Glutamatergic neuron (in vitro differentiated cells): ENCODE data around the gene DGKD. TPM values are rescaled to one million over a fixed set of nuclear protein-coding genes. Genes with fewer than 3 reads are reported as not detected.

Experiments used
- DNase-seq: peaks from one replicate; pipeline ENCODE4 v3.0.0; 2022
- H3K27ac Mint-ChIP-seq: one replicate; pipeline ENCODE4 v1.8.0; 2020; ENCODE audit warnings: mild to moderate bottlenecking, mixed read lengths, inconsistent platforms; ENCODE audit not compliant: unreplicated experiment
- H3K27me3 Mint-ChIP-seq: one replicate; pipeline ENCODE4 v1.8.0; 2020; ENCODE audit warnings: mild to moderate bottlenecking, moderate library complexity, mixed read lengths, inconsistent platforms; ENCODE audit not compliant: unreplicated experiment
- H3K36me3 Mint-ChIP-seq: one replicate; pipeline ENCODE4 v1.8.0; 2020; ENCODE audit warnings: mild to moderate bottlenecking, mixed read lengths, inconsistent platforms; ENCODE audit not compliant: unreplicated experiment
- H3K4me1 Mint-ChIP-seq: one replicate; pipeline ENCODE4 v1.8.0; 2020; ENCODE audit warnings: mild to moderate bottlenecking, low read depth, mixed read lengths, inconsistent platforms; ENCODE audit not compliant: unreplicated experiment
- H3K4me3 Mint-ChIP-seq: one replicate; pipeline ENCODE4 v1.8.0; 2020; ENCODE audit warnings: mild to moderate bottlenecking, mixed read lengths, inconsistent platforms; ENCODE audit not compliant: unreplicated experiment
- H3K9me3 Mint-ChIP-seq: one replicate; pipeline ENCODE4 v1.8.0; 2020; ENCODE audit warnings: mild to moderate bottlenecking, moderate library complexity, mixed read lengths, inconsistent platforms; ENCODE audit not compliant: unreplicated experiment
- total RNA-seq: library from RNA; stranded (reverse); fragmentation: NEBNext Ultra II Directional; extraction: Animal tissue kit (Norgen Biotek cat#: 25700); gene quantifications from one replicate; pipeline ENCODE4 v1.2.1, GENCODE V29; 2021; ENCODE audit not compliant: unreplicated experiment
- TF ChIP-seq, protein P1 (sequence below): fragments of 200-600 bp; sonication (generic); IDR thresholded peaks from one replicate; pipeline ENCODE4 v1.5.0; 2021; ENCODE audit not compliant: partially characterized antibody, unreplicated experiment

DGKD gene
- total RNA-seq, 1 donor from 2014 or later, result 67.6 TPM

DNA sequence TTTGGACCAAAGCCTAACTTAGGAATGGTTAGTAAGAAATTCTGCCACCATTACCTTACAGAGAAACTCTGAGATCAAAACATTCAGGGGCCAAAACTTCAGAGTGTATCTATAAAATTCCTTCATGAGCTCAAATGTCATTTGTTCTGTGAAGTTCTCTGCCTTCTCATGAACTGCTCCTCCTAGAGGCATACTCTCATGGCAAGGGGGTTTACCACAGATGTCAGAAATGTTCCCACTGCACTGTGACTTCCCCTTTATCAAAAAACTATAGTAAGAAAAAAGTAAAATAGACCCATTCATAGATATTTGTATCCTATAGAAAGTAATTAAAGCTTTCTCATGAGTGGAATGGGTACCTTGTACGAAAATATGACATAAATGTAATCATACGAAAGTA, 143.8 kb downstream of the DGKD start:
- DNase-seq, result no peak
- H3K36me3 Mint-ChIP-seq, result peaks cover 16% of the 10 kb centered on the region
- TF ChIP-seq, protein P1, sequence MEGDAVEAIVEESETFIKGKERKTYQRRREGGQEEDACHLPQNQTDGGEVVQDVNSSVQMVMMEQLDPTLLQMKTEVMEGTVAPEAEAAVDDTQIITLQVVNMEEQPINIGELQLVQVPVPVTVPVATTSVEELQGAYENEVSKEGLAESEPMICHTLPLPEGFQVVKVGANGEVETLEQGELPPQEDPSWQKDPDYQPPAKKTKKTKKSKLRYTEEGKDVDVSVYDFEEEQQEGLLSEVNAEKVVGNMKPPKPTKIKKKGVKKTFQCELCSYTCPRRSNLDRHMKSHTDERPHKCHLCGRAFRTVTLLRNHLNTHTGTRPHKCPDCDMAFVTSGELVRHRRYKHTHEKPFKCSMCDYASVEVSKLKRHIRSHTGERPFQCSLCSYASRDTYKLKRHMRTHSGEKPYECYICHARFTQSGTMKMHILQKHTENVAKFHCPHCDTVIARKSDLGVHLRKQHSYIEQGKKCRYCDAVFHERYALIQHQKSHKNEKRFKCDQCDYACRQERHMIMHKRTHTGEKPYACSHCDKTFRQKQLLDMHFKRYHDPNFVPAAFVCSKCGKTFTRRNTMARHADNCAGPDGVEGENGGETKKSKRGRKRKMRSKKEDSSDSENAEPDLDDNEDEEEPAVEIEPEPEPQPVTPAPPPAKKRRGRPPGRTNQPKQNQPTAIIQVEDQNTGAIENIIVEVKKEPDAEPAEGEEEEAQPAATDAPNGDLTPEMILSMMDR, result no peak
- H3K27ac Mint-ChIP-seq, result no peak overlapping the region
- H3K9me3 Mint-ChIP-seq, result no peaks in the 10 kb centered on the region
- no peaks in the 10 kb centered on the region for H3K27me3 Mint-ChIP-seq
- H3K4me3 Mint-ChIP-seq, result no peak overlapping the region
- H3K4me1 Mint-ChIP-seq, result peaks cover 2% of the 10 kb centered on the region

DNA sequence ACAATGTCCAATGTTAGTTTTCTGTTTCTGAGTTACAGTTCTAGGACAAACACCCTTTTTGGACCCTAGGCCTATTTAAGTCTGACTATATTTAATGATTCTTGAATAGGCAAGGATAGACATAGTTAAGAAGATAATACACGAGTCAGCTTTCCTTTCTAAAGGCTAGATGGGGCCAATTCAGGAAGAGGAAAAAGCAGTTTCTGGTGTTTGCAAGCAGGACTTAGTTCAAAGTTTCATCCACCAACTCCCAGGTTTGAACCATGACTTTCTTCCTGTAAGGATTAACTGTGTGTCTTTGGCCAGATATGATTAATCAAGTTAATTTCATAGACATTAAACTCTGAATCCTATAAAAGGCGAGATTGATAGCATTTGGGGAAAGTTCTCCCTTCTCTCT, 145.6 kb downstream of the DGKD start:
- no peaks in the 10 kb centered on the region for H3K4me1 Mint-ChIP-seq
- no peak overlapping the region for H3K27ac Mint-ChIP-seq
- no peak for DNase-seq
- H3K4me3 Mint-ChIP-seq, result no peak overlapping the region
- TF ChIP-seq, protein P1, result no peak
- H3K27me3 Mint-ChIP-seq, result no peaks in the 10 kb centered on the region
- peaks cover 1% of the 10 kb centered on the region for H3K9me3 Mint-ChIP-seq
- H3K36me3 Mint-ChIP-seq, result peaks cover 20% of the 10 kb centered on the region

DNA sequence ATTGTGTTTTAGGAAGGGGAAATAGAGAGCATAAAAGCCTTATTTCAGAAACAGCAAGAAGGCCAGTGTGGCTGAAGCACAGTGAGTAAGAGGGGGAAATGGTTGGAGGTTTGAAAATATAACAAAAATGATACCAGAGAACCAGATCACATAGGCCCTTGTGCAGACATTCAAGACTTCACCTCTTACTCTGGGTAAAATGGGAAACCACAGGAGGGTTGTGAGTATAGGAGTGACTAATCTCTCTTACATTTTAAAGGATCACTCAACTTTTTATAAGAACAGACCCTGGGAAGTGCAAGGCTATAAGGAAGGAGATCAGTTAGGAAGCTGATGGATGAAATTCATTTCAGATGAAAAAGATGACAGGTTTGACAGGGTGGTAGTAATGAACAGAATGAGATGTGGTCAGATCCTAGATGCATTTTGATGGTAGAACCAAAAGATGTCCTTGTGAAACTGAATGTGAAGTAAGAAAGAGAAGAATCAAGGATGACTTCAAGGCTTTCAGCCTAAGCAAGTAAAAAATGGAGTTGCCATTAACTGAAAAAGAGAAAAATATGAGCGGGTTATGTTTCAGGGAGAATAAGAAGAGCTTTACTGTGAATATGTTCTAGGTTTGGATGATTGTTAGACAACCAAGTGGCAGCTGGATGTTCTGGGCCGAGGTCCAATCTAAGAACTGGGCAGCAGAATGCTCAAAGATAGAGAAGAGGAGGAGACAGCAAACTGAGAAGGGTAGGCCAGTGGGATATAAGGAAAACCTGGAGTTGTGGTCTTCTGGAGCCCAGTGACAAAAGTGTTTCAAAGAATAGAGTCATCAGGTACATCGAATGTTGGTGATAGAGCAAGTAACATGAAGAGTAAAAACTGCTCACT, 147.1 kb downstream of the DGKD start:
- Mint-ChIP-seq H3K9me3 (peaks cover 1% of the 10 kb centered on the region), H3K27me3 (peaks cover 4% of the 10 kb centered on the region), H3K27ac (no peak overlapping the region), H3K4me3 (no peak overlapping the region), H3K4me1 (no peaks in the 10 kb centered on the region), H3K36me3 (peaks cover 20% of the 10 kb centered on the region)
- no peak for DNase-seq
- TF ChIP-seq, protein P1, result no peak

DNA sequence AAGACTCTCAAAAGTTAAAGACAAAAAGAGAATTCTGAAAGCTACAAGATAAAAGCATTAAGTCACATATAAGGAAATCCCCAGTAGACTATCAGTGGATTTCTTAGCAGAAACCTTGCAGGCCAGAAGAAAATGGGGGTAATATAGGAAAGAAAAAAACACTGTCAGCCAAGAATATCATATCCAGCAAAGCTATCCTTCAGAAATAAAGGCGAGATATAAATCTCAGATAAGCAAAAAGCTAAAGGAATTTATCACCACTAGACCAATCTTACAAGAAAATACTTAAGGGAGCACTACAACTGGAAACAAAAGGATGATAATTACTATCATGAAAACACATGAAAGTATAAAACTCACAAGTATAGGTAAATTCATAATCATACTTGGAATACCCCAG, 149.2 kb downstream of the DGKD start:
- no peaks in the 10 kb centered on the region for H3K4me1 Mint-ChIP-seq
- peaks cover 20% of the 10 kb centered on the region for H3K36me3 Mint-ChIP-seq
- peaks cover 4% of the 10 kb centered on the region for H3K27me3 Mint-ChIP-seq
- no peak for DNase-seq
- no peak overlapping the region for H3K4me3 Mint-ChIP-seq
- H3K27ac Mint-ChIP-seq, result no peak overlapping the region
- TF ChIP-seq, protein P1, result no peak
- H3K9me3 Mint-ChIP-seq, result peaks cover 1% of the 10 kb centered on the region

DNA sequence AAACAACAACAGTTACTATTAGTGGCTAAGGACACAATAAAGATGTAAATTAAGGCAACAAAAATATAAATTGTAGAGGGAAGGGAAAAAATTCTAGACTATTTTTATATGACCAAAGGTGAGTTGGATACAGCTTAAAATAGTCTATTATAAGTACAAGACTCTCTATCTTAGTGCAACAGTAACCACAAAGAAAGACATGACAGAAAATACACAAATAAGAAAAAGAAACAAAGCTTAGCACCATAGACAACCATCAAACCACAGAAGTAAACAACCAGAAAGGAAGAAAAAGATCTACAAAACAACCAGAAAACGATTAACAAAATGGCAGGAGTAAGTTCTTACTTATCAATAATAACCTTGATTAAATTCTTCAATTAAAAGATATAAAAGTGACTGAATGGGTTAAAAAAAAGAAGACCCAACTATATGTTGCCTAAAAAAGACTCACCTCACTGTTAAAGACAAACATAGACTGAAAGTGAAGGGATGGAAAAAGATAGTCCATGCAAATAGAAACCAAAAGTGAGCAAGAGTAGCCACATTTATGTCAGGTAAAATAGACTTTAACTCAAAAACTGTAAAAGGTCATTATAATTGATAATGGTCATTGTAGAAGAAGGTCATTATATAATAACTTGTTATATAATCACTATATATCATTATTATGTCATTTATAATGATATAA, 149.8 kb downstream of the DGKD start:
- H3K4me1 Mint-ChIP-seq, result no peaks in the 10 kb centered on the region
- H3K27ac Mint-ChIP-seq, result no peak overlapping the region
- peaks cover 20% of the 10 kb centered on the region for H3K36me3 Mint-ChIP-seq
- peaks cover 4% of the 10 kb centered on the region for H3K27me3 Mint-ChIP-seq
- H3K4me3 Mint-ChIP-seq, result no peak overlapping the region
- no peak for DNase-seq
- H3K9me3 Mint-ChIP-seq, result peaks cover 1% of the 10 kb centered on the region
- TF ChIP-seq, protein P1, result no peak
